Effector CD8-positive, alpha-beta T cell (primary cell): ENCODE results near the gene AP1M1.

Source experiments
- DNase-seq: peaks from one replicate; lab custom pipeline; 2025; lab: John Stamatoyannopoulos, UW

Gene AP1M1

DNA sequence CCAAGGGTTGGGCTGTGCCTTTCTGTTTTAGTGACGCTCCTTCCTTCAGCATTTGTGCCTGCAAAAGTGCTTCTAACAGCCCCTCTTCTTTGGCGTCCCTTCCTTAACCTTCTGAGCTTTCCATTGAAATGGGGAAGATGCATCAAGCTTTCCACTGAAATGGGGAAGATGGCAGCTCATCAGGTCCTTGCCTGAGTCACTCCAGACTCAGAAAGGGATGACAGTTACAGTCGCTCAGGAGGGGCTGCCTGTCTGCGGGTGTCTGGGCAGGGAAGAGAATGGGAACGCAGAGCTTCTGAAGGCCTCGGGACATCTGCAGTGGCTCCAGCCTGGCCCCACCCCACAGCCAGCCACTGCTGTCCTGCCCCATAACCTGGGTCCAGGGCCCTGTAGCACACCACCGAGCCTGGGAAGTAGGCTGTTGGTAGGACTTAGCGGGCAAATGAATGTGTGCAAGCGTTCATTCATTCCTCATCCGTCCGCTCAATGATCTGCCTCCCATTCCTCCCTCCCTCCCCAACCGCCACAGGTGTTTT, 9.8 kb downstream of the AP1M1 start:
- DNase-seq = no peak

DNA sequence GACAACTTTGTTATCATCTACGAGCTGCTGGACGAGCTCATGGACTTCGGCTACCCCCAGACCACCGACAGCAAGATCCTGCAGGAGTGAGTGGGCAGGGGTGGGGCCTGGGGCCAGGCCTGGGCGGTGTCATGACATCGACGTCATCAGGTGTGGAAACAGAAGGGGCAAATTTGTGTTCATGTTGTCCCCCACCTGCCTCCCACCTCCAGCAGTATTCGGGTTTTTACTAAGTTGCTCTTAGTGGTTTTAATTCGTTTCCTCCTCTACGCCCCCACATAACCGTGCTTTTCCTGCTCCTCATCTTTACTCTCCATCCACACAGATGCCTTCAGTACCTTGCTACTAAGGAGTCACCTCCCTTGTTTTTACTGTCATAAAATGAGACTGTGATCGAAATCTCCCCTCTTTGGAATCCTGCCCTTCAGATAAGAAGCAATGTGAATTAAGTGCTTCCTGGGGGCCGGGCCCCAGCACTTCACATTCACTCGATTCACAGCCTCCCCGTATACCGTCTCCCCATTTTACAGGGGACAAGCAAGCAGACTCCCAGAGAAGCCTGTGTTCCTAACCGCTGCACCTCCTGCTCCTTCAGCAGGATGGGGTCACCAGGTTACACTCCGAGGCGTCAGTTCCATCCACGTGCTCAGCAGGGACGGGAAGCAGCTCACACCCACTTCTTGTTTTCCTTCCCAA, 10.5 kb downstream of the AP1M1 start:
- DNase-seq = no peak

DNA sequence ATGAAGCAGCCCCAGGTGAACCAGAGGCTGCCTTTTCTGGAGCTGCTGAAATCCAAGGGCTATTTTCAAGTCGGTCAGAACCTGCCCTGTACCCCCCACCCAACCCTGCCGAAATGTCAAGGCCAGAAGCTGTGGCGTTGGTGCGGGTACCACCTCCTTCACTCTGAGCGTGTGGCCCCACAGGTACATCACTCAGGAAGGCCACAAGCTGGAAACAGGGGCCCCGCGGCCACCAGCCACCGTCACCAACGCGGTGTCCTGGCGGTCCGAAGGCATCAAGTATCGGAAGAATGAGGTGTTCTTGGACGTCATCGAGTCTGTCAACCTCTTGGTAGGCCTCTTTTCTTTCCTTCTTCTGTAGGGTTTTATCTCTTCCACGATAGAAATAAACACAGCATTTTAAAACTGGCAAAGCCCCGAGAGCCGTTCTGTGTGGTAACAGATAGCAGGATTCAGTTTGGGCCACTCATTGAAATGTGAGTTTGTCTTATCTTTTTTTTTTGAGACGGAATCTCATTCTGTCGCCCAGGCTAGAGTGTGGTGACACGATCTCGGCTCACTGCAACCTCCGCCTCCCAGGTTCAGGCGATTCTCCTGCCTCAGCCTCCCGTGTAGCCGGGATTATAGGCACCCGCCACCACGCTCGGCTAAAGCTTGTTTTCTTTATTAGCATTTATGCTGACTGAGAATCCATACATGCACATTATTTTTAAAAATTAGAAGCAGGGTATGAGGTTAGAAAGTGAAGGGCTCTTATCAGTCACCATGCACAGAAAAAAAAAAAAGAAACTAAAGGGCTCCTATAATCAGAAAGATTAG, 11.3 kb downstream of the AP1M1 start:
- DNase-seq = no peak

DNA sequence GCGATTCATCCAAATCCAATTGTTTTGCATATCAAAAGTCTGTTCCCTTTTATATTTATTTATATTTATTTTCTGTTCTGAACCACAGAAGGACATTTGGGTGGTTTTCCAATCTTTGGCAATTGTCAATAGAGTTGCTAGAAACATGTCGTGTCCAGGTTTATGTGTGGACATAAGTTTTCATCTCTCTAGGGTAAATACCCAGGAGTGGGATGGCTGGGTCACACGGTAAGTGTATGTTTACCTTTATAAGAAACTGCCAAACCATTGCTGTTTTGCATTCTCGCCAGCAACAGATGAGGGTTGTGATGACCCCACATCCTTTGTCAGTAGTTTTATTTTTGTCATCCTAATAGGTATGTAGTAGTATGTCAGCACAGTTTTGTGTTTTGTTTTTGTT, 12.5 kb downstream of the AP1M1 start:
- no peak for DNase-seq

DNA sequence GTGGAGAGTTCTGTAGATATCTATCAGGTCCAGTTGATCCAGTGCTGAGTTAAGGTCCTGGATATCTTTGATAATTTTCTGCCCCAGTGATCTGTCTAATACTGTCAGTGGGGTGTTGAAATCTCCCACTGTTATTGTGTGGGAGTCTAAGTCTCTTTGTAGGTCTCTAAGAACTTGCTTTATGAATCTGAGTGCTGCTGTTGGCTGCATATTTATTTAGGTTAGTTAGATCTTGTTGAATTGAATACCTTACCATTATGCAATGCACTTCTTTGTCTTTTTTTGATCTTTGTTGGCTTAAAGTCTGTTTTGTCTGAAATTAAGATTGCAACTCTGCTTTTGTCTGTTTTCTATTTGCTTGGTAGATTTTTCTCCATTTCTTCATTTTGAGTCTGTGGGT, 15.4 kb downstream of the AP1M1 start:
- DNase-seq = no peak

DNA sequence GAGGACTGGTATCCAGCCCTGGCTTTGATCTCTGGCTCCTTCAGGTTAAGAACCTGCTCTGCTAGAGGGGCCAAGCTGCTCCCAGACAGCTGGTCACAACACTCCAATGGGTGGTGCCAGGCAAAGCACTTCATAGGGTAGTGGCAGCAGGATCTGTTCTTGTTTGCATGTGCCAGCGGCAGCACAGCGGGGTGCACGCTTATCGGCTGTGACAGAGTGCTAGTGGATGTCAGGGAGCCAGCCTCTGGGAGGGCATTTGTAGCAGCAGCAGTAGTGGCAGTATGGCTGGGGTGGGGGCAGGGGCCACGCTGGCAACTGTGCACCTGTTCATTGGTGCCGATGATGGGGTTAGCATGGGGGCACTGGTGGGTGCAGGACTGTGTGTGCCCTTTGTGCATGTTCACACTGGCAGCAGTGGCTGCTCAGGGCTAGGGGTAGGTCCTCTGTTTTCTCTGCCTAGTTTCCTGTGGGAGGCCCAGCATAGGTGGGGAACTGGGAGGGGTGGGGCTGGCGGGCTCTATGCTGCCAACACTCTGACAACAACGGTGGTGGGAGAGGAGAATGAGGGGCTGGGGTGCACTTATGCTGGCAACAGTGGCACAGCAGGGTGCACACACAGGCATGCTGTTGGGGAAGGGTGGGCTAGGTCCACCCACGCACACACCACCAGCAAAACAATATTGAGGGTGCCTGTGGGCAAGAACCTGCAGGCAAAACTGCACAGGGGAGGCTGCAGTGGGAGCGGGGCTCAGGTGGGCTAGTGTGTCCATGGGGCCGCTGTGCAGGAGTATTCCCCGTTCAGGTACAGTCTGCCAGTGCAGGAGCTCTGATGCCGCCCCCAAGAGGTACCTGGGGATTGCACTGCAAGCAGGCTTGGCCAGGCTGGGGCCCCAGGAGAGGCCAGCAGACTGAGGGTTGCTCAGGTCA, 19.3 kb downstream of the AP1M1 start:
- peak; percentile 17 for DNase-seq

DNA sequence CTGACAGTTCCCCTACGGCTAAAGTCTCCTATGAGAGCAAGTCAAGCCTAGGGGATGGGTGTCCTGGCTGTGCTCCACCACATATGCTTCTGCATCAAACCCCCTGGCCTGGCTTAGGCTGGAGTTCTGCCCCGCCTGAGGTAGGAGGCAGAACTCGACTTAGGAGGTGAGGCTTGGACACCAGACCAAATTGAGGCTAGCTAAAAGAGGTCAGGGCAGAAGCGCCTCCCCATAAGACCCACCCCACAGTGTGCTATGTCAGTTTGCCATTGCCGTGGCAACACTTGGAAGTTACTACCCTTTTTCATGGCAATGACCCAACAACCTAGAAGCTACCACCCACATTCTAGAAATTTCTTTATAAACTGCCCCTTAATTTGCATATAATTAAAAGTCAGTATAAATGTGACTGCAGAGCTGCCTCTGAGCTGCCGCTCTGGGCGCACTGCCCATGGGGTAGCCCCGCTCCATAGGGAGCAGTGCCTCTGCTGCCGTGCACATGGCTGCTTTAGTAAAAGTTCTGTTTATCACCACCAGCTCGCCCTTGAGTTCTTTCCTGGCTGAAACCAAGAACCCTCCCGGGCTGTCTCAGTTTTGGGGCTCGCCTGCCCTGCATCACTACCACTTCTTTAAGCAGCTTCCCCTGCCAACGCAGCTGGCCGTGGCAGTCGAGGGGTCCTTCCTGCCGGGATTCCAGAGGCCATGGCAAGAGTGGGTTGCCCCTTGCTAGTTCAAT, 20.2 kb downstream of the AP1M1 start:
- no peak for DNase-seq

DNA sequence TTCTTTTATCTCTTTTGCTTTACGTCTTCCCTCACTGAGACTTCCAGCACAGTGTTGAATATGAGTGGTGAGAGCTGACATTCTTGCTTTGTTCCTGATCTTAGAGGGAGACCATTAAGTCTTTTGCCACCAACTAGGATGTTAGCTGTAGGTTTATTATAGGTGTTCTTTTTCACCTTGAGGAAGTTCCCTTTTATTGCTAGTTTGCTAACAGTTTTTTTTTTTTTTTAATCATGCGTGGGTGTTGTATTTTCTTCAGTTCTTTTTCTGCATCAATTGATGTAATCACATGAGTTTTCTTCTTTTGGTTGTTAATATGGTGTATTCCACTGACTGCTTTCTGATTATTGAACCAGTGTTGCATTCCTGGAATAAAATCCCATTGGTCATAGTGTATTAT, 21.1 kb downstream of the AP1M1 start:
- DNase-seq = no peak

DNA sequence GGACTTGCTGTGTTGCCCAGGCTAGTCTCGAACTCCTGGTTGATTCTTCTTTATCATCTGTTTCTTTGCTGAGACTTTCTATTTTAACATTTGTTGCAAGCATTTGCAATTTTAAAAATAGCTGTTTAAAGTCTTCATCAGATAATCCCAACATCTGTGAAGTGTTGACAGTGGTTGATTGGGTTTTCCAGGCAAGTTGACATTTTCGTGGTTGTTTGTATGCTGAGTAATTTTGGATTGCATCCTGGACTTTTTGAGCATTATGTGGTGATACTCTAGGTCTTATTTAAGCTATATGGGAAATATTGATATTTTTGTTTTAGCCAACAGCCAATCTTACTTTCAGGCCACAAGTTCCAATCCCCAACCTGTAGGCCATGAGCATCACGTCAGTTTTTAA, 25.1 kb downstream of the AP1M1 start:
- no peak for DNase-seq

DNA sequence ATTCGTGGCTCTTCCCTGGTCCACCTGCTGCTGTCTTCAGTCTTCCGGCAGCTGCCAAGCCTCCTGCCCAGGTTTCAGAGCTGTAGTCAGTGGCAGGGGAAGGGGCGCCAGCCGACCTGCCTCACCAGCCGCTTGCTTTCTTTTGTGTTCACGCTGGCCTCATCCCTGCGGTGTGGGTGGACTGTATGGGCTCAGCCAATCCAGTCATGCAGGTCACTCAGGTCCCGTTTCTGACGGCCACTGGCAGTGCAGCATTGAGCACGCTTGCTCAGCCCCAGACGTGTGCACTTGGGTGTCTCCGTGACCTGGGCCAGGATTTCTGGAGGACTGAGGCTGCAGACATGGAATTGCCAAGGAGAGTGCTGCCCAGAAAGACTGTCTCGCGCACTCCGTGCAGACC, 26.0 kb downstream of the AP1M1 start:
- no peak for DNase-seq

DNA sequence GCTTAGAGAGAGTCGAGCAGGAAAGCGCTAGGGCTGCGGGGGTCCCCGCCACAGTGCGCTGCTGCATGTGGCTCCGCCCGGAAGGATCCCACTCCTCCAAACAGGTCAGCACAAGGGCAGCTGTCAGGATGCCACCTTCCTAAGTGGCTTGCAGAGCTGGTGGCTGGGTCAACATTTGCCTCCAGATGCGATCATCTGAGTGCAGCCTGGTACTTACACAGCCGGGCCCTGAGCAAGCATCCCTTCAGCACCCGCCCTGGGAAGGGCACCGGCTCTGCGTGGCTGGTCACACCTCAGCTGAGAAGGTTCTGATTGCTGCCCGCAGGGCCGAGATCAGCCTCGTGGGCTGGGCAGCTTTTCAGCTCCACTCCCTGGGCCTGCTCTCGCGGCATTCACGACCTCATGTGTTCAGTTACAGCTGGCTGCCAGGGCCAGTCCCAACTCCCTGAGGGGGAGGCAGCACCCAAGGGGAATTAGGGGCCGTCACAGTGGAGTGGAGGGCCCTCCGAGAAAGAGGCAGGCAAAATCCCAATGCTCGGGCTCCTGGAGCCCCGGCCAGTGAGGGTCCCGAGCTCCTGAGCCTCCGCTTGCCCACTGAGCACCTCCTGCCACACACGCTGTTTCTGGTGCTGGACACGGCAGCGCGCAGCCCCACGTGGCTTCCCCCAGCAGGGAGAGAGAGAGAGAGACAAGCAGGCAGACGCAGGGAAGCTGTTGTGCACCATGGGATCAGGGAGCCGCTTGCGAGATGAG, 26.8 kb downstream of the AP1M1 start:
- DNase-seq = no peak

DNA sequence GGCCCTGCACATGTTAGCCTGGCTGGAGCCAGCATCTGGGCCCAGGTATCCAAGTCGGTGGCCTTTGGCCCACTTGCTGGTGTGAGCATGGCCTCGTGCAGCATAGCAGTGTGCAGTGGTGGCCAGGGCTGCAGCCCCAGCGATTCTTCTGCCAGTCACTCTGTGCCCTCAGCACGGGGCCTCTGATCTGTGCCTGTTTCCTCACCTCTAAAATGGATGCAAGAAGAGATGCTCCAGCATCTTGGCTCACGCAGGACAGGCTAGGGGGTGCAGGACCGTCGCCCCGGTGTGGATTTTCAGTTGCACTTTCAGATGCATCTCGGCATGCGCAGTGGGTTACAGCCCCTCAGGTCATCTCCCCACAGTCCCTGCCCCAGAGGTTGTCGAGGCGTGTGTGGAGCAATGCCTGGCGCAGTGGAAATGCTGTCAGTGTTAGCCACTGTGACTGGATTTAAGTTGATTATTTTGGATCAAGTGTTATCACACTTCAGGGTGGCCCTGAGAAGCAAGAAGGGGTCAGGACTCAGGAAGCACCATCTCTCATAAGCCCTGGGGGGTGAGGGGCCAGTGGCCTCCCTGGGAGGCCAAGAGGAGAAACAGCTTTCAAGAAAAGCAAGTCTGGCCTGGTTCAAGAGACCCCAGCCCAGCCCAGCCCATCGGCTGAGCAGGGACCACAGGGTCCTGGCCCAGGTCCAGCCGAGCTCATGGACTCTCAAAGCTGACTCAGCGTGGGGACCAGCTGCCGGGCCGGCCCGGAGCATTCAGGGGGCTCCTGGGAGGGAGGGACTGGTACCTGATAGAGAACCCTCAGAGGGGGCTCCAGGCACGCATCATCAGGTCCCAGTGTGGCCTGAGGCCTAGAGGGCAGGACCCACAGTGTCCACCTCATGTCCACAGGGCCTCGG, 27.8 kb downstream of the AP1M1 start:
- DNase-seq = no peak

DNA sequence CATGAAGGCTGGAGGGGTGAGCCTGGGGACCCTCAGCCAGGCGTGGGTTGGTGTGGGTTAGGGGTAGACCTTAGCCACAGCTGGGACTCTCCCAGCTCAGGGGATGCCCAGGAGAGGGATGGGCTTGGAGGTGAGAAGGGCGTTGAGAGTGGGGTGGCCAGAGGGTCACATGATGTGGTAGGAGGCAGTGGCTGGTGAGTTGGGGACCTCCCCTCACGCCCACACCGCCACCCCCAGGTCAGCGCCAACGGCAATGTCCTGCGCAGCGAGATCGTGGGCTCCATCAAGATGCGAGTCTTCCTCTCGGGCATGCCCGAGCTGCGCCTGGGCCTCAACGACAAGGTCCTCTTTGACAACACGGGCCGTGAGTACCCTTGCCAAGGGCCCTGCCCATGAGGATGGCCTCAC, 28.5 kb downstream of the AP1M1 start:
- DNase-seq = no peak

DNA sequence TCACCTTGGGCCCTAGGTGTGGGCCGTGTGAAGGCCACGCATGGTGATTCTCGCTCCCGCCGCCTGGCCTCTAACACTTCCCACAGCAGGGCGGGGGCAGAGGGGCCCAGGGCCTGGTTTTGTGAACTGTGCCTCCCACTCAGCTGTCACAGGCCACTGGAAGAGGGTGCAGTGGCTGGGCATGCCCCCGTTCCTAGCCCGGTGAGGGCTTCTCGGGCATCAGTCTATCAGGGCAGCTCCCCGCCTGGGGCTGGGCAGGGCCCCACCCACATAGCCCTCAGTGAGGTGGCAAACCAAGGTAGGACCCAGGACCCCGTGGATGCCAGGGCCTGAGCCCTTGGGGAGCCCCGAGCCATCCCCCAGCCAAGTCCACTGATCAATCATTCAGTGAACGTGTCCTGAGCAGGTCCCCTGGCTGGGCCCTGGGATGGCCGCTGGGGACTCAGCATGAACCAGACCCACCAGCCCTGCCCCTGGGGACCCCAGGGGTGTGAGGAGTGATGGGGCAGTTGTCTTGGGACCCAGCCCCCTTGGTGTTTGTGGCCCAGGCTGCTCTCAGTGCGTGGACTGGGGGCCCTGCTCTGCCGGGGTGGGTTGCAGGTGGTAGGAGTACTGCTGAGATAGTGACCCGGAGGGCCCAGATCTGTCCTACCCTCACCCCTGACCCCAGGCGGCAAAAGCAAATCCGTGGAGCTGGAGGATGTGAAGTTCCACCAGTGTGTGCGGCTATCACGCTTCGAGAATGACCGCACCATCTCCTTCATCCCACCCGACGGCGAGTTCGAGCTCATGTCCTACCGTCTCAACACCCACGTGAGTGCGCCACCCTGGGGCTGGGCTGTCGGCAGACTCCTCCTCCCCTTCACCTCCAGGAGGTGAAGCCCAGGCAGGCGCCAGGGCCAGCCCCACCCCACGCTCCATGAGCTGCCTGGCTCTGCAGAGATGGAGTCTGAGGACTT, 29.4 kb downstream of the AP1M1 start:
- DNase-seq = no peak

DNA sequence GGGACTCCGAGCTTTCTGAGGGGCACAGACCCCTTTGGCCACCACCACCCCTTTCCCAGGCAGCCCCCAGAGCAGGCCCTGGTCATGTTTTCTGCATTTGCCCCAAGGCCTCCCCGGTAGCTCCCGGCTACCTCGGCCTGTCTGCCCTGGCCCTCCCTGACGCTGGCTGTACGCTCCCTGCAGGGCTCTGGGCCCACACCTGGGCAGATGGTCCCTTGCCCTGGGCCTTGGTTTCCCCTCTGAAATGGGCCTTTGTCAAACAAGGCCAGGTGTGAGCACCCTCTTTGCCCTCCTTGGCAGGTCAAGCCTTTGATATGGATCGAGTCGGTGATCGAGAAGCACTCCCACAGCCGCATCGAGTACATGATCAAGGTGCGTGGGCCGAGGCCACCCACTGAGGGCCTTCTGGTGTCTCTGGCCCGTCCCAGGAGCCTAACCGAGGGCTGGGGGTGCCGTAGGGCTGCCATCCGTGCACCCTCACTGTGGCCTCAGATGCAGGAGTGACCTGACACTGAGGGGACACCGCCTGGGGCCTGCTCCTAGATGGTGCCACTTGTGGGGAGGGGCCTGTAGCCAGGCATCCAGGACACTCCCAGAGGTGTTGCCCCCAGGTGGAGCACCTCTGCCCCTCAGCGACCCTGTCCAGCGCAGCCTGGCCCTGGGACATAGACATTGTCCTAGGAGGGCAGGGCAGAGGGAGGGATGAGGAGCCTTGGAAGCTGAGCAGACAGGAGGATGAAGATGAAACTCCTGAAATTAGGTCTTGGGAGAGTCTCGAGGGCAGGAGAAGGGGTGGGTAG, 30.3 kb downstream of the AP1M1 start:
- no peak for DNase-seq

DNA sequence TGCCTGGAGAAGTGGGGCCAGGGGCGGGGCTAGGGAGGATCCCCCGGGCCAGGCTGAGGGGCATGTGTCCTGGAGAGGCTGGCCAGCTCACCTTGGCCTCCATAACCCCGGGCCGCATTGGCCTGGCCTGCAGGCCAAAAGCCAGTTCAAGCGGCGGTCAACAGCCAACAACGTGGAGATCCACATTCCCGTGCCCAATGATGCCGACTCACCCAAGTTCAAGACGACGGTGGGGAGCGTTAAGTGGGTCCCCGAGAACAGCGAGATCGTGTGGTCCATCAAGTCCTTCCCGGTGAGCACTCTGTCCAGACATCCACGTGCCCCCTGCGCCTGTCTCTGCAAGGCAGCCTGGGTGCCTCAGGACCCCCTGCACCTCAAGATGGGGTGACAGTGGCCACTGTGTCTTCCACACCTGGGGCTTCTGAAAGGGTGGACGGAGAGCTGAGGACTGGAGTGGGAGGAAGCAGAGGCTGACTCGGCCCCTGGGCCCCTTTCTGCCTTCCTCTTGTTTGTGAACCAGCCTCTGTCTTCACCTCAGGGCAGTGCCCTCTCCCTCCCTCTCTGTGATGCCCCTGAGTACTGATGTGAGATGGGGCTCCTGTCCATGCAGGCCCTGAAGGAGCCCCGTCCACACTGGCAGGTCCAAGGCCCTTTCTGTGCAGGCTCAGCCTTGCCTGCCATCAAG, 31.1 kb downstream of the AP1M1 start:
- no peak for DNase-seq

DNA sequence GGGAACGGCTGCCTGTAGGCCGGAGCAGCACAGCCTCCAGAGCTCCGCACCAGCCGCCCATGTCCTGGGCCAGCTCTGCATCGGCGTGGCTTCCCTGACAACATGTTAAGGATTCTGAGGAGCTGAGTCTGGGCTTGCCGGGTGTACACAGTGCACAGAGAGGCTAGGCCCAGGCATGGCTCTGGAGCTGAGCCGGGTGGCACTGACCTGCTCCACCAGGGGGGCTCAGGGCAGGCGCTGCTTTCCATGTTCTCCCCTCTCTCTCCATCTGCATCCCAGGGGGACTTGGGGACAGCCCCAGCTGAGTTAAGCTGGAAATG, 31.6 kb downstream of the AP1M1 start:
- DNase-seq = no peak
